Cardiac muscle cell (in vitro differentiated cells and primary cell): Measurements from ENCODE around the gene PEPD. TPM values are rescaled to one million over a fixed set of nuclear protein-coding genes. Genes with fewer than 3 reads are reported as not detected.

Source experiments
- DNase-seq, 2 donors: peaks; one replicate each; pipeline versions ENCODE4 v3.0.0 to v3.0.0-alpha.2; 2010 to 2017; ENCODE audit warnings: low read depth in 1 of 2, low spot score in 1 of 2
- H3K27ac ChIP-seq: fragments of 200-600 bp; sonication (generic); 2 replicates; pipeline ENCODE4 v1.5.1; 2016
- H3K27me3 ChIP-seq: fragments of 200-600 bp; sonication (generic); 2 replicates; pipeline ENCODE4 v1.6.0; 2016; ENCODE audit warnings: control low read depth
- H3K36me3 ChIP-seq: fragments of 200-600 bp; sonication (generic); 2 replicates; pipeline ENCODE4 v1.5.1; 2016; ENCODE audit warnings: control low read depth
- H3K4me1 ChIP-seq: fragments of 200-600 bp; sonication (generic); 2 replicates; pipeline ENCODE4 v1.8.1; 2017; ENCODE audit warnings: low read depth, mild to moderate bottlenecking, mixed run types
- H3K4me3 ChIP-seq: fragments of 200-600 bp; sonication (generic); 2 replicates; pipeline ENCODE4 v1.5.1; 2016; ENCODE audit warnings: mild to moderate bottlenecking
- H3K9me3 ChIP-seq: fragments of 200-600 bp; sonication (generic); 2 replicates; pipeline ENCODE4 v1.5.1; 2017; ENCODE audit warnings: low read depth, mild to moderate bottlenecking, control low read depth
- CTCF ChIP-seq: IDR thresholded peaks from 2 replicates; pipeline ENCODE4 v1.5.1; 2012; ENCODE audit warnings: low read depth, mild to moderate bottlenecking, low read length
- polyA plus RNA-seq: library from polyadenylated mRNA; unstranded; fragments of >200 nt; fragmentation: Nextera tagmentation; extraction: Ambion mirVana; gene quantifications from 2 replicates; pipeline ENCODE4 v1.2.1, GENCODE V29; 2016
- total RNA-seq: library from RNA; depleted of rRNA; stranded (reverse); fragments of >200 nt; gene quantifications from 2 replicates; pipeline ENCODE4 v1.2.3, GENCODE V29; 2016

Gene PEPD
- total and polyA plus RNA-seq, 2 experiments from 2014 or later = 40.3 to 80.6 TPM

DNA sequence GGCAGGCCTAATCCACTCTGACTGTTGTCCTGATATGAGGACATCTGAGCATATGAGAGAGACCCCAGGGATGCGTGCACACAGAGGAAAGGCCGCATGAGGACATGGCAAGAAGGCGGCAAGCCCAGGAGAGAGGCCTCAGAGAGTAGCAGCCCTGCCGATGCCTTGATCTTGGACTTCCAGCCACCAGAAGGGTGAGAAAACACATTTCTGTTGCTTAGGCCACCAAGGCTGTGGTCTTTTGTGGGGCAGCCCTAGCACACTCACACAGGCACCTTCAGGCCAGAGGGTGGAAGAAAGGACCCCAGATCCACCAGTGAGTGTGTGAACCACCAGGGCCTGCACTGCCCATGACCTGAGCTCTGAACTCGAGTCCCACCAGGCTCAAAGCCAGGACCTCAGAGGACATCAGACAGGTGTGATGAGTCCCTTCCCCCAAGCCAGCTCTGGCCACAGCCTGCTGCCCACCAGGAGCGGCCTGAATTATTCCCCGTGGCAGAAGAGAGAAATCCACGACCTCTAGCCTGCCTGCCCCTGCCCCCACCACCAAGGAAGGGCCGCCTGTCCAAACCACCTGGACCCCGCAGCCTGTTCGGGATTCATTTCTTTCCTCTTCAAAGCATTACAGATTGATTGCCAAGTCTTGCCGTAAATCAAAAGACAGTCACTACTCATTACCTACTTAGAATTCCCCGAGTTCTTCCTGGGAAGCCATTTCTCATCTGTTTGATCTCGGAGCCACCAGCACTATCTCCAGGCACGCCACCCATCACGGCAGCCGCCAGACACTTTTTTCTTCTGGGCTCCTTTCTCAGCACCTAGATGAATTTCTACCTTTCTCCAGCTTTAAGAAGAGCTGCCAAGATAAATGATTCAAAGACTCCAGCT is 75.9 kb downstream of the PEPD start:
- Histone ChIP-seq H3K9me3 (no peaks in the 10 kb centered on the region), H3K4me3 (no peak overlapping the region), H3K4me1 (no peaks in the 10 kb centered on the region), H3K27ac (no peak overlapping the region), H3K27me3 (no peaks in the 10 kb centered on the region), H3K36me3 (no peaks in the 10 kb centered on the region)
- no peak for DNase-seq
- TF ChIP-seq CTCF = no peak

DNA sequence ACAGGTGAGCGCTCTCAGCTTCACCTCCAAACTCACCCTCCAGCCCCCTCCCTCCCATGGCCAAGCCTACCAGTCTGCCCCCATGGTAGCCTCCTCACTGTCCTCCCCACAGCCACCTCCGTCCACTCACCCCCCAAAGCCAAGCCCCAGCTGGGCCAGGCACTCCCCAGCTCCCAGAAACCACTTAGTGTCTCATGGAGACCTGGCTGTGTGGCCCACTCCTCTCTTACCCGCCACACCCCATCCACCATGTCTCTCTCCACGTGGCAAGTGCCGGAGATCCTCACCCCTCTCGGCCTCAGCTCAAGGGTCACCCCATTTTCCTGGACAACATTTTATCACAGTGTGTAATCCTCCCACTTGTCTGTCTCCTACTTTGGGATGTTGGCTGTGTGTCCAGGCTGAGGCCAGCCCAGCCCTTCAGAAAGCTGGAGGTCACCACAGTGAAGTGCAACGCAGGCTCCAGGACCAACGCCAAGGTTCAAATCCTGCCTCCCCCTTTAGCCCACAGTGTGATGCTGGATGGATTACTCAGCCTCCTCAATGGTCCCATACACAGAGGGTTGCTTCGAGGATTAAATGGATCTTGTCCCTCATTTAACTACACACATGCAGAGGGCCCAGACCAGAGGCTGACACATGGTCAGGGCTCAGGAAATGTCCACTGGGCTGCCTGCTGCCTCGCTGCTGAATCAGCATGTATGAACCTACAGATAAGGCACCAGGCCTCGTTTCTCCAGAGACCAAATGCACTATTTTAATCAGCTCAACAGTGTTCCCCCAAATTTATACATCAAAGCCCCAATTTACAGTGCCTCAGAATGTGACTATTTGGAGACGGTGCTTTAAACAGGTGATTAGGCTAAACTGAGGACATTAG is 76.8 kb downstream of the PEPD start:
- no peaks in the 10 kb centered on the region for H3K36me3 ChIP-seq
- no peak for DNase-seq
- no peak for TF ChIP-seq CTCF
- H3K4me3 ChIP-seq = no peak overlapping the region
- no peaks in the 10 kb centered on the region for H3K27me3 ChIP-seq
- no peaks in the 10 kb centered on the region for H3K9me3 ChIP-seq
- no peaks in the 10 kb centered on the region for H3K4me1 ChIP-seq
- no peak overlapping the region for H3K27ac ChIP-seq

DNA sequence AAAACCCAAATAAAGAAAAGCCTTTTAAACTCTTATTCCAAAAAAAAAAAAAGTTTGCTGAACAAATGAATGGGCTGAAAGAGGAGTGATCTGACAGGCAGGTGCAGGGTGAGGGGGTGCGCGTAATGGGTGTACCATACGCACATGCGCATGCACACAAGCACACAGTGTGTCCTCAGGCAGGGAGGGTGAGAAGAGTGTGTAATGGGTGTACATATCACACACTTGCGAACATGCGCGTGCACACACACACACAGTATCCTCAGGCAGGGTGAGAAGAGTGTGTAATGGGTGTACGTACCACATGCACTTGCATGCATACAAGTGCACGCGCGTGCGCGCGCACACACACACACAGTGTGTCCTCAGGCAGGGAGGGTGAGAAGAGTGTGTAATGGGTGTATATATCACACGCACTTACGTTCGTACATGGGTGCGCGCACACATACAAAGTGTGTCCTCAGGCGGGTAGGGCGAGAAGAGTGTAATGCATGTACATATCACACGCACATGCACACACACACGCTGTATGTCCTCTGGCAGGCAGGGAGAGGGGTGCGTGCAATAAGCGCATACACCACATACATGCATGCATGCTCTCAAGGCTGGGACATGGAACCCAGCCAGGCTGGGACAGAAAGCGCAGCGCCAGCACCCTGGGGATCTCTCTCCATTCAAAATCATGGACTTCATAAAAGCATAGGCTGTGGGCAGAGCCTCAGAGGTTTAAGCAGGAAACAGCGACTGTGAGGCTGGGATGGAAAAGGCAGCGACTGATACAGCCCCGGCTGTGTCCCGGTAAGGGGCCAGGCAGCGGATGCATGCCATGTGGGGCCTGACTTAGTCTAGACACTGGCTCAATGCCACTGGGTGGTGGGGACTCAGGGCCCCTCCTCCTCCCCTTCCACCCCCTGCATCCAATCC is 77.7 kb downstream of the PEPD start:
- Histone ChIP-seq H3K4me3 (no peak overlapping the region), H3K27ac (no peak overlapping the region), H3K9me3 (no peaks in the 10 kb centered on the region), H3K36me3 (no peaks in the 10 kb centered on the region), H3K4me1 (no peaks in the 10 kb centered on the region), H3K27me3 (no peaks in the 10 kb centered on the region)
- no peak for TF ChIP-seq CTCF
- DNase-seq = no peak

GRCh38 chr19:33442706-33443105 is 78.9 kb downstream of the PEPD start:
- no peak for DNase-seq
- Histone ChIP-seq H3K4me1 (no peaks in the 10 kb centered on the region), H3K36me3 (no peaks in the 10 kb centered on the region), H3K27me3 (no peaks in the 10 kb centered on the region), H3K27ac (no peak overlapping the region), H3K4me3 (no peak overlapping the region), H3K9me3 (no peaks in the 10 kb centered on the region)
- no peak for TF ChIP-seq CTCF

- Histone ChIP-seq H3K4me3 (no peak overlapping the region), H3K27ac (no peak overlapping the region), H3K27me3 (no peaks in the 10 kb centered on the region), H3K36me3 (no peaks in the 10 kb centered on the region), H3K9me3 (no peaks in the 10 kb centered on the region), H3K4me1 (no peaks in the 10 kb centered on the region)
- no peak for DNase-seq
- TF ChIP-seq CTCF = no peak
Measured at GRCh38 chr19:33441828-33442227, 79.8 kb downstream of the PEPD start.
